ENCODE measurements around the gene CDYL2.

GRCh38 chr16:80754476-80754875, 49.9 kb downstream of the CDYL2 start:
- TF ChIP-seq CTCF (conservative IDR thresholded peaks at IDR 0.05; ENCODE audit: low read length) (no peak), EZH2phosphoT487 (IDR thresholded peaks at IDR 0.05; ENCODE audit: borderline replicate concordance, low read depth, low read length) (no peak)
